ENCODE results near the gene PDIA6. TPM values are rescaled to one million over a fixed set of nuclear protein-coding genes. Genes with fewer than 3 reads are reported as not detected.

The PDIA6 gene
- total and polyA plus RNA-seq, 9 of the 15 experiments (the other 6 are each of a cell fraction or from before 2014, with no cell fraction given), result 166 to 268 (median 229) TPM

GRCh38 chr2:10773821-10774341 is 38.7 kb downstream of the PDIA6 start:
- no peaks in the 10 kb centered on the region for H3K79me2 ChIP-seq (ENCODE audit: control insufficient read depth, insufficient read depth, low read length)
- peaks cover 26% of the 10 kb centered on the region for H4K20me1 ChIP-seq (replicated peaks; ENCODE audit: control insufficient read depth, insufficient read depth, low read length)
- H3K9ac ChIP-seq (ENCODE audit: insufficient read depth in 1 of 2, low read depth in 2 of 2, low read length in 2 of 2), result 0 out of 4 replicates have a peak overlapping the region, but pooled peaks of 1 of the 2 experiments have one; percentile 20
- in situ Hi-C loops (cut with MboI), result no loop called here
- no peak overlapping the region for H3K4me2 ChIP-seq (ENCODE audit: insufficient read depth, low read length)
- ChIA-PET CTCF (ENCODE audit: low intra/inter-chr PET ratio) (no interaction called here), POLR2A (interaction anchor here (0.8 kb wide), 1 partner anchor 63 kb away, joined by 3 read pairs; no protein-coding TSS in a partner anchor)
- no peaks in the 10 kb centered on the region for H3K9me3 ChIP-seq (replicated peaks; ENCODE audit: control insufficient read depth, insufficient read depth, low read depth, low read length)
- H3K4me1 ChIP-seq (replicated peaks in 1 of 2; ENCODE audit: control insufficient read depth in 2 of 2, insufficient read depth in 2 of 2, low read length in 2 of 2), result peaks cover 0 to 35% of the 10 kb centered on the region in 2 experiments; a peak in 2 of 5 replicates
- no peak overlapping the region for H2AFZ ChIP-seq (ENCODE audit: low read depth, low read length)
- BruUV-seq (replicated peaks), result no TSS peak
- no peak overlapping the region for H3K4me3 ChIP-seq
- no peaks in the 10 kb centered on the region for H3K9me1 ChIP-seq (ENCODE audit: control insufficient read depth, insufficient read depth, low read length)
- no peak overlapping the region for H3K27ac ChIP-seq (ENCODE audit: extremely low read depth, low read depth, low read length)
- intact Hi-C loops (cut with micrococcal nuclease), result no loop called here
- FAIRE-seq (no peak), ATAC-seq (no peak), DNase-seq (ENCODE audit: extremely low read depth in 1 of 4, low spot score in 3 of 4) (no peak)
- H3K36me3 ChIP-seq (ENCODE audit: control insufficient read depth, insufficient read depth, low read length), result peaks cover 7% of the 10 kb centered on the region; the same call in 1 of the 3 replicates
- peaks cover 23 to 42% of the 10 kb centered on the region in 2 experiments; a peak in 4 of 5 replicates for H3K27me3 ChIP-seq (ENCODE audit: control insufficient read depth in 2 of 2, insufficient read depth in 2 of 2, low read length in 2 of 2)
- 32% methylated on average over 8 of the region's 8 CpGs for WGBS (ENCODE audit: insufficient coverage, low coverage, missing lambda C conversion rate)
- TF ChIP-seq CBX3 (IDR thresholded peaks at IDR 0.05; ENCODE audit: borderline replicate concordance in 1 of 2, low read length in 2 of 2), result no peak
- TF ChIP-seq MAFK (IDR thresholded peaks at IDR 0.05; ENCODE audit: low read length), result no peak
- TF ChIP-seq, protein P1, sequence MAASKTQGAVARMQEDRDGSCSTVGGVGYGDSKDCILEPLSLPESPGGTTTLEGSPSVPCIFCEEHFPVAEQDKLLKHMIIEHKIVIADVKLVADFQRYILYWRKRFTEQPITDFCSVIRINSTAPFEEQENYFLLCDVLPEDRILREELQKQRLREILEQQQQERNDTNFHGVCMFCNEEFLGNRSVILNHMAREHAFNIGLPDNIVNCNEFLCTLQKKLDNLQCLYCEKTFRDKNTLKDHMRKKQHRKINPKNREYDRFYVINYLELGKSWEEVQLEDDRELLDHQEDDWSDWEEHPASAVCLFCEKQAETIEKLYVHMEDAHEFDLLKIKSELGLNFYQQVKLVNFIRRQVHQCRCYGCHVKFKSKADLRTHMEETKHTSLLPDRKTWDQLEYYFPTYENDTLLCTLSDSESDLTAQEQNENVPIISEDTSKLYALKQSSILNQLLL (CRISPR knock-in tag; IDR thresholded peaks at IDR 0.05; ENCODE audit: borderline replicate concordance), result no peak
- TF ChIP-seq DEAF1 (CRISPR knock-in tag; IDR thresholded peaks at IDR 0.05), result no peak
- TF ChIP-seq ZBTB34 (CRISPR knock-in tag; IDR thresholded peaks at IDR 0.05), result no peak

Data from K562 (cell line).